Stimulated activated CD4-positive, alpha-beta T cell treated with anti-CD3 and anti-CD28 coated beads, Interleukin-12 subunit alpha, Interleukin-12 subunit beta, amount 100 ng/mL, for 48 hours (primary cell): Measurements from ENCODE around the gene PPFIA2.
"Not testable (repeated sequence)": the region's sequence is repeated elsewhere in the genome, so short reads cannot be mapped to it uniquely, and the experiment has no call there.

Experiments used
- DNase-seq, 3 donors: peaks; one replicate each; pipeline ENCODE4 v3.0.0-alpha.2; 2020; ENCODE audit warnings: low read depth in 2 of 3, low spot score in 1 of 3

The PPFIA2 gene

DNA sequence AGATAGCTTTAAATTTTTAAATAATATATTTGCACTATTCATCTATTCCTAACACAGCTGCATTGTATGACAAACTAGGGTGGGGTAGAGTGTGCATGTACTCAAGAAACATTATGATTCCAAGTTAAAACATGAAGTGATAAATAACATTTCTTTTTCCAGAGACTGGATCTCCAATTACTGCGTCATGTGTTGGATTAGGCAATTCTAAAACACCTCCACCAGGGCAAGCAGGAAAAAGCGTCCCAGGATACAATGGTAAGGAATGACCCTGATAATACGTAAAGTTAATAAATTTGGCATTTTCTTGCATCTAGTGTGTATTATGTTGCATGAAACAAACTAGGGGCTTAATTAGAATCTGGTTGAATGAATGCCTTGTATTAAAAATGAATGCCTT is 542.4 kb downstream of the PPFIA2 start:
- DNase-seq, result no peak

DNA sequence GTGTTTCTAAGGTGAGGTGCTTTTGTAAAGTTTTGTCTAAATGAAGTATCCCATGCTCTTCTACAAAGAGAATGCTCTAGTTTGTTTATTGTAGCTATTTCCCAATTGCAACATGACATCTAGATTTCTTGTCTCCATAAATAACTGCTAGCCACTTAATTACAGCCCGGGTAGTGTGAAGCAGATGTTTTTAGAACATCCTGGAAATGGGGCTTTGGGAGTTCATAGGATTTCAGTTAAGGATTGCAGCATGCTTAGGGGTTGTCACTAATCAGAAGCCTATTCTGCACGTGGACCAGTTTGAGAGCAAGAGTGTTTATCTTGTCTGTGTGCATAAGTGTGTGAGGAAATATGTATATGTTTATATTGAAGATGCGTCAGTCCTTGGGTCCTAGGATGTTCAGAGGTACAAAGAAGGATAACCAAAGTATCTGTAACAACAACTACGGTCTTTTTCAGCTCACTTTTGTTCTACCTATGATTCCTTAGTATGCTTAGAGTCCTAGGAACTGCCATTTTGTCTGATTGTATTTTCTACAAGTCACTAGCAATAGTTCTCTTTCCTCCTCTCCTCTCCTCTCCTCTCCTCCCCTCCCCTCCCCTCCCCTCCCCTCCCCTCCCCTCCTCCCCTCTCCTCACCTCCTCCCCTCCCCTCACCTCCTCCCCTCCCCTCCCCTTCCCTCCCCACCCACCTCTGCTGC is 546.0 kb downstream of the PPFIA2 start:
- no peak for DNase-seq

DNA sequence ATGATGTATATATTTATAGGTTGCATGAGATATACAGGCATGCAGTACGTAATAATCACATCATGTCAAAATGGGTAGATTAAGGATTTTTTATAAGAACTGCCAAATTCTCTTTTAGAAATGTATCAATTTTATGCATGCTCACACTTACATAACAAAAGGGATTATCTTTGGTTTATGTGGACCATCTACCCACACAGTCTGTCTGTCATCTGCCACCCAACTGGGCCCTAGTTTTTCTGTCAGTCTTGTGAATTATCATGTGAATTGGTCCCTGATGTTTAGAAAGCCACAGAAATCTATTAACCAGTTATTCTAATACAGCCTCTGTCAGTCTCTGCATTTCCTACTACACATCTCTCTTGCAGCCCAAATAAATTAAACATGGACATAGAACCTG is 547.8 kb downstream of the PPFIA2 start:
- DNase-seq, result no peak

DNA sequence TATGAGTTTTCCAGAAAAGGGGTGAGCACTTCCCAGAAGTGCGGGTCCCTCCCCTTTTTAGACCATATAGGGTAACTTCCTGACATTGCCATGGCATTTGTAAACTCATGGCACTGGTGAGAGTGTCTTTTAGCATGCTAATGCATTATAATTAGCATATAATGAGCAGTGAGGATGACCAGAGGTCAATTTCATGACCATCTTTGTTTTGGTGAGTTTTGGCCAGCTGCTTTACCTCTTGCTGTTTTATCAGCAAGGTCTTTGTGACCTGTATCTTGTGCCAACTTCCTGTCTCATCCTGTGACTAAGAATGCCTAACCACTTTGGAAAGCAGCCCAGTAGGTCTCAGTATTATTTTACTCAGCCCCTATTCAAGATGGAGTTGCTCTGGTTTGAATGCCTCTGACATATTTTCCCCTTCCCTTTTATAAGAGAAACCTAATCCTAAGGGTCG is 549.4 kb downstream of the PPFIA2 start:
- not testable (repeated sequence) for DNase-seq

DNA sequence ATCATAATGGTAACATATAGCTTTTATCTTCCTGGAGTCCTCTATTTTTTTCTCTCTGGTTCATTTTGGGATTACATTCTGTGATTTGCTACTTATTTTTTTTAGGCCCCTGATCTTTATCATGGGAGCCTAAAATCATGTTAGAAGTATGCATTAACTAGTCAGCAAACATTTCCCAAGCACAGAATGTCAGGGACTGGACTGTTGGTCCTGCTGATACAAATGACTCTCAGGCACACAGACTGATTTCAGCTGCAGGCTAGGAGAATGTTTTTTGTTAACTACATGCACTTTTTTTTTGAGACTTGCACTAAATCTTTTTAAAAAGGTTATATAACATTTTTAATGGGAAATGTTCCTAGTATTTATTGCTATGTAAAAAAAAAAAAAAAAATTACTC is 550.1 kb downstream of the PPFIA2 start:
- no peak for DNase-seq

DNA sequence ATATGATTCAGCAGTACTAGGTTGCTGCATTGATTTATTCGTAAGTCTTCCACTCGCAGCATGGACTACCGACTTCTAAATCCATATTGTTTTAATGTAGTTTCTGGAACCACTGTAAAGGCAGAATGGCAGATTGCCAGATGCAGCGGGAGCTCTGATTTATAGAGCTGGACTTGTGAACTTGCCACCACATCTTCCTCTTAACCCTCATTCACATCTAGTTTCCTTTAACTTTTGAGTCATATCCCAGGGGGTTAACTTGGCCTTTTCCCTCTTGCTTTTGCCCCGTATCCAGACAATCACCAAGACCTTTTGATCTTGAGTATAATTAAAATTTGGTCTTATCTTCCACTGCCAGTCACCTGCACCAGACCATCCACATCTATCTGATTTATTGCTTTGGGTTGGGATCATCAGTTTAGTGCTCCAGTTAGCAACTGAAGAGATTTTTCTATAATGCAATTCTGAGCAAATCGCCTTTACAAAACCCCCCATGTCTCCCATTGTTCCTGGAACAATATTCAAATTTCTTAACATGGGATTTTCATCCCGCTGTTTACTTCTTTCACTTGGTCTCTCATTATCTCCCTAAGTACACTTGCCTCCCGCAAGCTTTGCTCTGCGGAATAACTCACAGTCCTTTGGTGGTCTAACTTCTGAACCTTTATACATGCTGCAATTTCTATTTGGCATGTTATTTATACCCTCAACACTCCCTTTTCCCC is 550.8 kb downstream of the PPFIA2 start:
- DNase-seq, result no peak
